GM19328 (cell line): ENCODE measurements around the gene NDUFA12.

ENCODE experiments used
- ATAC-seq: cut with Tn5 transposase; IDR thresholded peaks from one replicate; pipeline ENCODE4 v1.9.1; 2021; ENCODE audit warnings: mild to moderate bottlenecking, moderate library complexity; ENCODE audit not compliant: unreplicated experiment

NDUFA12 gene

GRCh38 chr12:94942663-94943062 lies 60.8 kb downstream of the NDUFA12 start:
- no peak for ATAC-seq

- ATAC-seq = no peak
These were observed 62.0 kb downstream of the NDUFA12 start for GRCh38 chr12:94941440-94941862.

DNA sequence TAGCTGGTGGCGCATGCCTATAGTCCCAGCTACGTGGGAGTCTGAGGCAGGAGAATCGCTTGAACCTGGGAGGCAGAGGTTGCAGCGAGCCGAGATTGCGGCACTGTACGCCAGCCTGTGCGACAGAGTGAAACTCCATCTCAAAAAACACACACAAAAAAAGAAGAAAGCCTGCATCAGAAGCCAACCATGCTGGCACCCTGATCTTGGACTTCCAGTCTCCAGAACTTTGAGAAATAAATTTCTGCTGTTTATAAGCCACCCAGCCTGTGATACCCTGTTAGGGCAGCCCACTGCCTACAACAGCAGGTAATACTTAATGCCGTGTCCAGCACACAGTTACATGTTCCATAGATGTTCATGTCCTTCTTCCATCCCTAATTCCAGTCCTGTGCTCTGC lies 62.7 kb downstream of the NDUFA12 start:
- ATAC-seq = no peak

GRCh38 chr12:94938583-94938982 lies 64.9 kb downstream of the NDUFA12 start:
- ATAC-seq = no peak

DNA sequence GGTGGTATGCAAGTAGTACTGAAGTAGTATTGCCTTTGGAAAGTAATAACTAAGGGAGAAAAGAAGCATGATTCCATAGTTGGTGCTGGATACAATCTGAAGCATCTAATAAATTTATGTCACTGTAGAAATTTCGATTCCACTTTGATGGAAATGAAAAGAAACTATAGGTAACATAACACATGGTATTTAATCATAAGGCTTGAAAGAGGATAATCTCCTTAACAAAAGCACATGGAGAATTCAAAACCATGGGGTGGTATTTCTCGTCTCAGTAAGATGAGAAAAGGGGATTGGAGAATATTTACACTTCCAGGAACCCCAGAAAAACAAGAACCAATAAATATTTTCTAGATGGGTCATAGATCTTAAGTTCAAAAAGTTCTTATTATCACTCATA lies 72.7 kb downstream of the NDUFA12 start:
- ATAC-seq = no peak

DNA sequence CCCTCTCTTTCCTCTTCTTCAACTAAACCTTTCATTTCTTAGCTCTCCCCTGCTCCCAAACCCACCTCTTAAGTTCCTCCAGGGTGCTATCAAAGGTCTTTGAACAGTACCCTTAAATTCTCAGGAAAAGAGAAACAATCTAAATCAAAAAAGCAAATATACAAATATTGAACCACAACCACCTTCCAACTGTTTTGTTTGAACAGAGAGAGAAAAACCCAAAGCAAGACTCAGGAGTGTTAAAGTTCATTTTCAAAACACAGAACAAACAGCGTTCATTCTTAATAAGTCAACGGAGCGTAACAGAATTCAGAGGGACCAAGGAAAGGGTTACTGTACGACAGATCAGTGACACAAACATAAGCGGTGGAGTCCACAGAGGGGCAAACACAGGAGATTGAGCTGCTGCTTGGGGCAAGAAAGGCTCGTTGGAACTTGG lies 73.3 kb downstream of the NDUFA12 start:
- ATAC-seq = no peak

GRCh38 chr12:94929780-94930179 lies 73.7 kb downstream of the NDUFA12 start:
- ATAC-seq = no peak

- no peak for ATAC-seq
These were observed 77.8 kb downstream of the NDUFA12 start for GRCh38 chr12:94925729-94926128.

- ATAC-seq = no peak
These were observed 78.3 kb downstream of the NDUFA12 start for GRCh38 chr12:94925206-94925605.

DNA sequence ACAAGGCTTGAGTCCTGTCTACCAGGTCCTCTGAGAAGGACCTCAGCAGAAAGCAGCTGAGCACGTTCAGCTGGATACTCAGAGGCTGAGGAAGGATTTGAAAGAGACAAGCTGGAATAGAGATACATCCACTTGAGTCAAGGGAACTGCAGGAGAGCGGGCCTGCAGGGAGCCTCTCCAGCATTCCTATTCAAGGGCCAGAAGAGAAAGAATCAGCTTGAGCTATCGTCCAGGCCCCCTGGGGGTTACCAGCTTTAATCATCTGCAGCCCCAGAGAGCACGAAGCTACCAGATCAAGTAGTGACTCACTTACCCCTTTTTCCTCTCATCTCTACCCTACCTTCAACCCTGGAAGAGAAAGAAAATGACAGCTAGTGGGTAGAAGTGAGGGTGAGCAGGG lies 80.9 kb downstream of the NDUFA12 start:
- no peak for ATAC-seq
